Fibroblast of upper back skin (primary cell): ENCODE measurements around the gene VCY1B.
"Not testable (repeated sequence)": the region's sequence is repeated elsewhere in the genome, so short reads cannot be mapped to it uniquely, and the experiment has no call there.

Source experiments
- DNase-seq: peaks from one replicate; pipeline ENCODE4 v3.0.0-alpha.2; 2013

VCY1B gene

GRCh38 chrY:14055927-14056326, at the start of gene VCY1B:
TSS of gene VCY1B (plus strand) at chrY:14056227. CDS start at chrY:14056290, 63 bp downstream.
- DNase-seq: not testable (repeated sequence)

DNA sequence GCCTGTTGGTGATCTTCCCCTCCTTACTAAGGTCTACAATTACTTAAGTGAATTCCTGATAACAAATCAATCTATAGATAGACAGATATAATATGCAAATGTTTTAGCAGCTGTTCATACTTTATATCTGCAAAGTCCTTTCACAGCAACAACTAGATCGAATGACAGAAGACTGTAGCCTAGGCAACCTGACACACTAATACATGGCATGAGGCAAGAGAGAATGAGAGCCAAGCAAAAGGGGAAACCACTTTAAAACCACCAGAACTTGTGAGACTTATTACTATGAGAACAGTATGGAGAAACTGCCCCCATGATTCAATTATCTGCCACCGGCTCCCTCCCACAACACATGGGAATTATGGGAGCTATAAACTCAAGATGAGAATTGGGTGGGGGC, 44.1 kb upstream of the VCY1B start:
- not testable (repeated sequence) for DNase-seq

GRCh38 chrY:14030395-14030794, 25.6 kb upstream of the VCY1B start:
- not testable (repeated sequence) for DNase-seq

DNA sequence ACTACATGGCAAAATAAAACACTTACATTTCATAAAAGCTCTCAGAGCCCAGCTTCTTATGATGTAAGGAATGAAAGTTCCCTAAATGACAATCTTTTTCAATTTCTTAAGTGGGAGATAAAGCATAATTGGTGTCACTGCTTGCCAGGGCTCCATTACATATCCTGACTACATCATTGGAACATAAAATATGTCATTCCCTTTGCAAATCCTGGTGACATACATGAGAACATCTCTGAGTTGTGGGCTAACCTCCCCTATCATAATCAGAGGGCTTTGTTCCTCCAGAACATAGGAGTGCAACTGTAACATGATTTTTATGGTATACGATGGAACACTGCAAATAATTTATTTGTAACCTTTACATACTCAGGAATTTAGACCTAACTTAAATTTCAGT, 29.9 kb downstream of the VCY1B start:
- no peak for DNase-seq
